IPS-NIHi7 (cell line): ENCODE data around the gene MAGI1.

Experiments used
- DNase-seq: peaks from one replicate; pipeline ENCODE4 v3.0.0; 2012; ENCODE audit warnings: mixed read lengths; ENCODE audit errors: extremely low spot score

Gene MAGI1

DNA sequence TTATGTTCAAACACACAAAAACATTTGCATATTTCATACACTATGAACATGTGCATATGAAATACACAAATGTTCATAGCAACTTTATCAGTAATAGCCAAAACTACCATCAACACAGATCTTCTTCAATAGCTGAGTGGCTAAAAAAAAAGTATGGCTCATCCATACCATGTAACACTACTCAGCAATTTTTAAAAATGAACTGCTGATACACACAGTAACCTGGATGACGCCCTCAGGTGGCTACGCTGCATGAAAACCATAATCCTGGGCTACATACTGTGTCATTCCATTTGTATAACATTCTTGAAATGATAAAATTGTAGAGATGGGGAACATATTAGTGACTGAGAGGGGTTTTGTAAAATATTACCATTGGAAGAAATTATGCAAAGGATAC, 243.6 kb downstream of the MAGI1 start:
- DNase-seq, result no peak

DNA sequence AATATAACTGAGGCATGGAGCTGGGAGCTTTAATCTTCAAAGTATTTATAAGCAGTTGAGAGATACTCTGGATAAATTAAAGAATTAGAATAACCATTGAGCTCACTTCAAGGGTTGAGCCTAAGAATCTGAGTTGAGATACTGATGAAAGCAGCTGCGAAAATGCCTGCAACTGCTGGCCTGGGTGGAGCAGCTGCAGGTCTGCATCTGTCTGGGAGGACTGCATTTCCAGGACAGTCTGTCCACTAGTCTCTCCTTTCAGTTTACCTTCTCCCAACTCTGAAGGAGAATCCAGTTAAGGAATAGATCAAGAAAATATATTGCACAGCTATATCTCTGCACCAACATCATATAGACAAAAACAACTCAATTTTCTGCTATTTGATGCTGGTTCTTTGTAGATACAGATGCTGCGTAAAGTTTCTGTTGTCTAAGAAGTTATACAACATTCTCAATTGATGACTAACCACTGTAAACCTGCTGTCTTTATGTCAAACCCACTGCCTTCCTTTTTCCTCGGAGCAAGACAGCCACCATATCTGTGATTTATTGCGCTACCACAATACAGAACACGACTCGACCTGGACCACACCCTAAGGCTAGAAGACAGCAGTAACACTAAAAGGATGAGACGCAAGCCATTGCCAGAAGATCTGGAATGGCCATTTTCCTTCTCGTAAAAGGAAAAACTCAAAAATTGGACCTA, 245.1 kb downstream of the MAGI1 start:
- no peak for DNase-seq

DNA sequence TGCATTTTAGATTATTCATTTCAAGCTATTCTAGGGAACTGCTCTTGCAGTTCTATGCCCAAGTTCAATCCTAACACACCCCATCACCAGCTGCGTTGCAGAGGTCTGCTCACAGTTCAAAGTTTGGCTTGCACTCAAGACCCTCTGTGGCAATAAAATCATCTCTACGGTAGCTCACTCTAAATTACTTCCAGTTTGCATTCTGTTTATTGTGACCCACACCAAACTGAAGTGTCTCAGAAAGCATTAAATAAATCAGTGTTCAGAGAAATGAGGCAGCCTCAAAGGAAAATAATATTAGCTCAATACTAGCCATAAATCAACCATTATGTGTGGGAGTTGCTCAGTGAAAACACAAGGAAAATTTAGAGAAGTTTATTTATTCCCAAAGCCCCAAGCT, 250.3 kb downstream of the MAGI1 start:
- DNase-seq, result no peak

DNA sequence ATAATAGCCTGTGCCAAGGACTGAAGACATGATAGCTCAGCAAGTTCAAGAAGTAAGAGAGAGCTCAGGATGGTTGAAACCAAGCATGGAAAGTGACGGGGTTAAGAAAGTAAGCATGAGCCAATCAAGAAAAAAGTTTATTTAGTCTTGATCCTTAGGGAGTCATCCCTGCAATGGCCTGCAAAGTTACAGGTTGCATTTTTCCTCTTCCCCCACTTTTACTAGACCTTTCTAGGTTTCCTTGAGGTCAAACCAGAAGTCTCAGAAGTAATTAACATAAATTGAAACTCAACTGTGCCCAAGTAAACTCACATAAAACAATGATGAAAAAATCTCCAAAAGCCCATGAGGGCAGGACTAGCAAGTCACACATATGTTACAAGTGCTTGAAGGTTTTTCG, 250.9 kb downstream of the MAGI1 start:
- DNase-seq, result no peak

GRCh38 chr3:65787340-65787739, 251.4 kb downstream of the MAGI1 start:
- DNase-seq, result no peak

DNA sequence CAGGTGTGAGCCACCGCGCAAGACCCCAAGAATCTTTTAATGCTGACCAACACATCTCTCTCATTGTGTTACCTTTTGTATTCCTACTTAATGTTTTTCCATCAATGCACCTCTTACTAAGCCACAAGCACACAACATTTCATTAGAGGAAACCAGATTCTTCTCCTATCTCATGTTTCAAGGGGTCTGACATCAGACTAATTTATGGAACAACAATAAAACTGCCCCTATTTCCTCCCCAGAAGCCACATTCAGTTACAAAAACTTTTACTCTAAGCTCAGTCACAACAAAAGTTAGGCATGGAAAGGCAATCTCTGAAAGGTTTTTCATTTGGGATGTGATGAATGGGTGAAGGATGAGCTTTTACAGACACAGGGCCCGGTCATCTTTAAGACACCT, 251.8 kb downstream of the MAGI1 start:
- no peak for DNase-seq

DNA sequence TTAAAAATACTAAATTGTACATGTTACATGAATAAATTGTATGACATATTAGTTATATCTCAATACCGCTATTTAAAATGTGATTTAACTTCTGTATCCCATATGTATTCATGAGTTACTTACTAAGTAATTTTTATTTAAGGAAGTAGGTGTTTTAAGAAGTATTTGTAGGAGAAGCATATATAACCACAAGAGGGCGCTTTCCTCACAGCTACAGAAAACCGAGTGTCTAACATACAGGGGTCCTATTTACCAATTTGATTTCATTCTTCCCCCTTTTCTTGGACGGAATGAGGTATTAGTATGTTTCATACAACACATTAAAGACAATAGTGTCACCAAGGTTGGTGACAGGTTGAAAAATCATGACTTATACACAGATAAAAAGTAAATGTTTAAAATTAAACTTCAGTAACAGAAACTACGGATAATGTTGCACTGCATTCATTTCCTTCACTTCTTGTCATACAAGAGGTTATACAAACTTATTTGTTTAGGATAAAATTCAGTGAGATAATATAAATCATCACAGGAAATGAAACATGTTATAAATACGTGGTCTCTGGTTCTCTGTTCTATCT, 253.6 kb downstream of the MAGI1 start:
- DNase-seq, result peak; percentile 52

DNA sequence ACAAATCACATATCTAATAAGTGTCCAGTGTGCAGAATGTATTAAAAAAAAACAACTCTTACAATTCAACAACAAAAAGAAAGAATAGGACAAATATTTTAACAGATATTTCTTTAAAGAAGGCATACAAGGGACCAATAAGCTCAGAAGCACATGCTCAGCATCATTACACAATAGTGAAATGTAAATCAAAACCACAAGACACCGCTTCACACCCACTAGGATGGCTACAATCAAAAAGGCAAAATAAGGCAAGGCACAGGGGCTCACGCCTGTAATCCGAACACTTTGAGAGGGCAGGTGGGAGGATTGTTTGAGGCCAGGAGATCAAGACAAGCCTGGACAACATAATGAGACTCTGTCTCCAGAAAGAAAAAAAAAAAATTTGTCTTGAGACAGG, 255.6 kb downstream of the MAGI1 start:
- no peak for DNase-seq

DNA sequence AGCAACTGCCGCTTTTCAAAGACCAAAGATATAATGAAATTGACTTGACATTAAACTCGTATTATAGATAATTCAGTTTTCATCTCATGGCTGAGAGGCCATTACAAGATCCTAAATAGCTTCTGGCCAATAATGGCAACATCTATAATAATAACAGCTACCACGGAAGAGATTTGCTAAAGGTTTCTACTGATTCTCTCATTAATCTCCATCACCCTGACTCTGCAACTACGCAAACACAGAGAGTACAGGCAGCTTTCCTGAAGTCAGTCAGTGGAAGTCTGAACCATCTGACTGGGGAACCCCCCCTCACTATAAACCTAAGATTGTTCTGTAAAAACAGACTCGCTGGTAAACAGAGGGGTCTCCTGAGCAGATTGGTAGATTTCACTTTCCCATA, 257.1 kb downstream of the MAGI1 start:
- DNase-seq, result no peak

GRCh38 chr3:65779390-65779789, 259.3 kb downstream of the MAGI1 start:
- no peak for DNase-seq

- DNase-seq, result no peak
These were observed 259.8 kb downstream of the MAGI1 start for GRCh38 chr3:65778968-65779367.

DNA sequence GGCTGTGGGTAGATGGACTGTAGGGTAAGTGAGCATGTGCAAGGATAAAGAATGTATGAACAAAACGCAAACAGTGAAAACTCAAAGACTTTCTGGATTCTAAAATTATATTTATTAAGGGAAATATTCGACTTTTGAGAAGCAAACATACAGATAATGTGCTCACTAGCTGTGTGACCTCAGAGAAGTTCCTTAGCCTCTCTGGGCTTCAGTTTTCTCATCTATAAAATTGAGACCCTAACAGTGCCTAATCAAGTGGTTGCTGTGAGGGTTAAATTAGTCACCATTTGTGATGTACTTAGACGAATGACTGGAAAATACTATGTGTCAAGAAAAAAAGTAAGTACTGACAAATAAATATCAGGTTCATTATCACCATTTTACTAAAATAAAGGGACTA, 261.7 kb downstream of the MAGI1 start:
- no peak for DNase-seq

DNA sequence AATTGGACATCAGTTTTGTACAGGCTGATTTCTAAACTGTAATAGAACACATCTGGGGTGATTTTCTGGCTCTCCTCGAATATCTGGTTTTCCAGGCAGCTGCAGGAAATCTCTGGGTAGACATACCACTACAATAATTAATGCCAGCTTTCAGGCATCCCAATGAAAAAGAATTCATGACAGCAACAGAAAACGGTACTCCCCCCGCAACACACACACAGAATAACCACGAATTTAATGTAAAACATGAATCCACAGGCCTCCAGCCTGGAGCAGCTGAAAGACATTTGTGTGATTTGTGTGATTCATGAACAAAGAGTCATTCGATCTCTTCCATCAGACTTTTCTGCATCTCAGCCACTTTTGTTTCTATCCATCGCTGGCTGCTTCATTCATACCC, 262.2 kb downstream of the MAGI1 start:
- no peak for DNase-seq

GRCh38 chr3:65776081-65776480, 262.6 kb downstream of the MAGI1 start:
- DNase-seq, result no peak

DNA sequence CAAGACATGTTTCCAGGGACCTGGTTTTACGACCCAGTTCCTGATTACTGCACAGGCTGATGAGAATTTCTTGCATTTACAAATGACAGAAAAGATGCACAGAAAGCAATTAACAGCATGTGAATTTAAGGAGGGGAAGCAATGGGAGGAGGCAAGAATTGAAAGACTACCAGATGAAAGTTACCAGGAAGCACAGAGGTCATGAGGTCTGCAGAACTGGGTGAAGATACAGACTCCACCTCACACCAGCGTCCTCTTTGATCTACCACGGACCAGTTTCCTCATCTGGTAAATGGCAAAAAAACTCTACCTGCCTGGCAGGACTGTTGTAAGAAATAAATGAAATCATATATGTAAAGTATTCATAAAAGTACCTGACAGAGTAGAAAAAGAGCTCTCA, 266.0 kb downstream of the MAGI1 start:
- DNase-seq, result no peak

GRCh38 chr3:65767551-65767950, 271.2 kb downstream of the MAGI1 start:
- DNase-seq, result no peak

DNA sequence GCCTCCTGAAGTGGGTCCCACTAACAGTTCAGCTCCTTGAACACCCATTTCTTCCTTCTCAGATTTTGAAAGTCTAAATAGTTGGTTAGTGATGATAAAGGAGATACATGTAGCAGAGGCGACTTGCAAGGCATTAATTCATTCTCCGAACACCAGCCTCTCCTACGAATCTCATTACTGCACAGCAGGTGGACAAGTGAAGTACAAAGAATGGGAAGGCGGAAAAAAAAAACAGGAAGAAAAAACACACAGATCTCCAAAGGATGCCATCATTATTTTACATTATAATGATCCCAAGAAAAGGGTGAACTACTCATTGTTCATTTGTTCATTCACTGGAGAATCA, 276.5 kb downstream of the MAGI1 start:
- no peak for DNase-seq

DNA sequence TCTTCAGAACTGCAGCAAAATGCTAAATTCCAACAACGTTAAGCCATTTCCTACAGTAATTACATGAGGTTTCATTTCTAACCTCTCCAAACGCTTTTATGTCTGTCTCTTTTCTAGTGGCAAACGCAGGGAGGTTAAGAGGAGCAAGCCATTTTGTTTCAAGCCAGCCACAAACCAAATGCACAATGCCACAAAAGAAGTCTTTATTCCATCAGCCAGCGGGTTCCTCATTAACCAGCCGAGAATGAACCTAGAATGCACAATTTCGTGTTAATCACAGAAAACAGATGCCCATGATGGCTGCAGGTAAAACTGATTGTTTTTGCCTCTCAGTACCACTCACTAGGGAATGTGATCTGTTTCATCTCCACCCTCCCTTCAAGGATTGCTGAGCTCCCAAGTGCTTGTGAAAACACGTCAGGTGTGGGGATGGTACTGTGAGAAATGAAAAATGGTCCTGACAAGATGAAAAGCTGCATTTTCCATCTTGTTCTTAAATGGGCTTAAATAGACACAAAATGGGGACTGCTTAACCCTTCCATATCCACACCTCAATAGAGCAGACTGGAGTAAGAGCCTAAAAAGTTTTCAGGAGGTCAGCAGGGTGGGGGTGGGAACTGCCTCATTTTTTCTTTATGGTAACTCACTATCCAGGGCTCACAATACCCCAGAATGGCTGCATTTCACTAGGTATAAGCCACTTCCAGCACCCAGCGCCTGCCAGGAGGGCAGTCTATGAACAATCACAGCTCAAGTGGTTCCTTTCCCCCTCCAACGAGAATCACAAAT, 277.1 kb downstream of the MAGI1 start:
- DNase-seq, result no peak

DNA sequence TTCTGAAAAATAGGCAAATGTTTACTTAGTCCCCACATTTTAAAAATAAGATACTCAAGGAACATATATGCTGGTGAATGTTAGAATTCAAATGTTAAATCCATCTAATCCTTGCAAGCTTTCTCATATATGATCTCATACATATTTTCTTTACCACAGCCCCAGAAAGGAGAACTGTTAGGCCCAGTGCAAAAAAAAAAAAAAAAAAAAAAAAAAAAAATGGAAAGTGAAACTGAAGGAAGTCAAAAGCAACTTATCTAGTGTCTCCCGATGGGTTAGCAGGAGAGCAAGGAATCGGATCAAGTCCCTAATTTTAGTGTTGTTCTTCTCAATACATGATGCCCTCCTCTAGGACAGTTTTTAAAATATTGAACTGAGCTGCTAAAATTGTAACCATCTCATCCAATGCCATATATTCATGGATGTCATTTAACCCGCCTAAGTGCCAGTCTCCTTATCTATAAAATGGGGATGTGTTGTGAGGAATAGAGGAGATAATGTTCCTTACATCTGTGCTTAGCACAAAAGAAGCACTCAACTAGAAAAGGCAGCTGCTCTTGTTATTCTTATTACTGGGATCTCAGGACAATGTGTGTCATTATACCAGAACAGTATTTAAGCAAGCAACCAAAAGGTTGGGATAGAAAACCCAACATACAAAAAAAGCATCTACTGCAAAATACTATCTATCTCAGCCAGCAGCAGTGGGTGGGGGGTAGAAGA, 279.7 kb downstream of the MAGI1 start:
- no peak for DNase-seq

- no peak for DNase-seq
These were observed 280.3 kb downstream of the MAGI1 start for GRCh38 chr3:65758438-65758837.

- DNase-seq, result no peak
These were observed 286.1 kb downstream of the MAGI1 start for GRCh38 chr3:65752636-65753035.

DNA sequence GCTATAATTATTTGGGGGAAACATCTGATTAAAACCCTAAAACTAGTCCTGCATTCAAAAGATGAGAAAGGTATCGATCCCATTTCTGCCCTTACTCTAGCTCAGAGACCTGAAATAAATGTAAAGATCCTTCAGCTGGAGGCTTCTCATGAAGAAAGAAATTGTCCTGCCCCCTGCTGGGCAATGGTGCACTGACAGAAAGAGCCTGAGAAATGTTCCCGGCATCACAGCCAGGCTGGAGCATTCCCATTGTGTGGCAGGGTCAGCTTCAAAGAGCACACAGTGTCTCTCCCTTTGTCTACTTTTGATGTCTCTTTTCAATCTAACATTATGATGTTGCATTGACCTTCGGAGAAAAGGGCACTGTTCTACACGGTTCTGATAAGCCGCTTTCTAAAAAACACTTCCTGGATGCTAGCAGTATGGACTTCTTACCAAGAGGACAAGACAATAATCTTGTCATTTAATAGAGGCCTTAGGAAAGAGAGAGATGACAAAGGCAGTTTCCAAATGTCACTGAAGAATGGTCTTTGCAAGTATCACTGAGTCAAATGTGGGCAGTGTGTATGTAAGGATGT, 287.5 kb downstream of the MAGI1 start:
- DNase-seq, result peak; percentile 65
